ENCODE measurements around the gene HIRA.
"Not testable (repeated sequence)": the region's sequence is repeated elsewhere in the genome, so short reads cannot be mapped to it uniquely, and the experiment has no call there.

HIRA gene

GRCh38 chr22:19341500-19341899 lies 90.0 kb downstream of the HIRA start:
- H2AFZ ChIP-seq (ENCODE audit: low read depth, low read length) = no peak overlapping the region
- no peaks in the 10 kb centered on the region for H3K27me3 ChIP-seq (ENCODE audit: insufficient read depth, low read length)
- H3K4me1 ChIP-seq (ENCODE audit: insufficient read depth, low read length) = no peaks in the 10 kb centered on the region
- no peak overlapping the region for H3K4me3 ChIP-seq (ENCODE audit: low read length)
- H3K36me3 ChIP-seq (ENCODE audit: insufficient read depth, low read length) = peaks cover 48% of the 10 kb centered on the region
- H3K9me3 ChIP-seq (ENCODE audit: low read length) = peaks cover 28% of the 10 kb centered on the region

GRCh38 chr22:19337137-19337536 lies 94.4 kb downstream of the HIRA start:
- no peak overlapping the region for H3K4me3 ChIP-seq (ENCODE audit: low read length)
- peaks cover 33% of the 10 kb centered on the region for H3K9me3 ChIP-seq (ENCODE audit: low read length)
- H3K36me3 ChIP-seq (ENCODE audit: insufficient read depth, low read length) = peaks cover 43% of the 10 kb centered on the region
- no peak overlapping the region for H2AFZ ChIP-seq (ENCODE audit: low read depth, low read length)
- no peaks in the 10 kb centered on the region for H3K4me1 ChIP-seq (ENCODE audit: insufficient read depth, low read length)
- H3K27me3 ChIP-seq (ENCODE audit: insufficient read depth, low read length) = no peaks in the 10 kb centered on the region

- Histone ChIP-seq H3K36me3 (ENCODE audit: insufficient read depth, low read length) (peaks cover 46% of the 10 kb centered on the region), H3K9me3 (ENCODE audit: low read length) (peaks cover 35% of the 10 kb centered on the region), H2AFZ (ENCODE audit: low read depth, low read length) (no peak overlapping the region), H3K4me1 (ENCODE audit: insufficient read depth, low read length) (no peaks in the 10 kb centered on the region), H3K4me3 (ENCODE audit: low read length) (no peak overlapping the region), H3K27me3 (ENCODE audit: insufficient read depth, low read length) (no peaks in the 10 kb centered on the region)
These were observed 95.1 kb downstream of the HIRA start for GRCh38 chr22:19336133-19337075.

GRCh38 chr22:19331975-19332374 lies 99.6 kb downstream of the HIRA start:
- Histone ChIP-seq H3K36me3 (ENCODE audit: insufficient read depth, low read length) (peaks cover 59% of the 10 kb centered on the region), H3K27me3 (ENCODE audit: insufficient read depth, low read length) (no peaks in the 10 kb centered on the region), H3K4me3 (ENCODE audit: low read length) (no peak overlapping the region)

GRCh38 chr22:19331474-19331873 lies 100.1 kb downstream of the HIRA start:
- H3K4me1 ChIP-seq (ENCODE audit: insufficient read depth, low read length) = no peaks in the 10 kb centered on the region
- H3K36me3 ChIP-seq (ENCODE audit: insufficient read depth, low read length) = peaks cover 56% of the 10 kb centered on the region
- no peak overlapping the region for H3K4me3 ChIP-seq (ENCODE audit: low read length)
- H3K9me3 ChIP-seq (ENCODE audit: low read length) = peaks cover 40% of the 10 kb centered on the region
- H2AFZ ChIP-seq (ENCODE audit: low read depth, low read length) = no peak overlapping the region
- H3K27me3 ChIP-seq (ENCODE audit: insufficient read depth, low read length) = no peaks in the 10 kb centered on the region

More at GRCh38 chr22:19331975-19332374, 99.6 kb downstream of the HIRA start:
- Histone ChIP-seq H3K4me1 (ENCODE audit: insufficient read depth, low read length) (no peaks in the 10 kb centered on the region), H2AFZ (ENCODE audit: low read depth, low read length) (no peak overlapping the region), H3K9me3 (ENCODE audit: low read length) (peaks cover 43% of the 10 kb centered on the region)

- H3K4me1 ChIP-seq (ENCODE audit: insufficient read depth, low read length) = no peaks in the 10 kb centered on the region
- H3K27me3 ChIP-seq (ENCODE audit: insufficient read depth, low read length) = no peaks in the 10 kb centered on the region
- peaks cover 51% of the 10 kb centered on the region for H3K36me3 ChIP-seq (ENCODE audit: insufficient read depth, low read length)
- no peak overlapping the region for H3K4me3 ChIP-seq (ENCODE audit: low read length)
- H2AFZ ChIP-seq (ENCODE audit: low read depth, low read length) = no peak overlapping the region
- peaks cover 35% of the 10 kb centered on the region for H3K9me3 ChIP-seq (ENCODE audit: low read length)
These were observed 100.6 kb downstream of the HIRA start for GRCh38 chr22:19330865-19331418.

GRCh38 chr22:19330205-19330604 lies 101.3 kb downstream of the HIRA start:
- H3K4me1 ChIP-seq (ENCODE audit: insufficient read depth, low read length); H3K4me3 ChIP-seq (ENCODE audit: low read length); H2AFZ ChIP-seq (ENCODE audit: low read depth, low read length); H3K27me3 ChIP-seq (ENCODE audit: insufficient read depth, low read length): not testable (repeated sequence)
- H3K9me3 ChIP-seq (ENCODE audit: low read length) = peaks cover 35% of the 10 kb centered on the region
- peaks cover 46% of the 10 kb centered on the region for H3K36me3 ChIP-seq (ENCODE audit: insufficient read depth, low read length)

GRCh38 chr22:19329454-19329853 lies 102.1 kb downstream of the HIRA start:
- Histone ChIP-seq H3K36me3 (ENCODE audit: insufficient read depth, low read length) (peaks cover 40% of the 10 kb centered on the region), H3K4me3 (ENCODE audit: low read length) (no peak overlapping the region)

GRCh38 chr22:19325296-19325948 lies 106.1 kb downstream of the HIRA start:
- peaks cover 18% of the 10 kb centered on the region for H3K36me3 ChIP-seq (ENCODE audit: insufficient read depth, low read length)
- no peaks in the 10 kb centered on the region for H3K27me3 ChIP-seq (ENCODE audit: insufficient read depth, low read length)
- no peak overlapping the region for H2AFZ ChIP-seq (ENCODE audit: low read depth, low read length)
- peaks cover 16% of the 10 kb centered on the region for H3K9me3 ChIP-seq (ENCODE audit: low read length)
- H3K4me1 ChIP-seq (ENCODE audit: insufficient read depth, low read length) = no peaks in the 10 kb centered on the region
- H3K4me3 ChIP-seq (ENCODE audit: low read length) = no peak overlapping the region

More at GRCh38 chr22:19329454-19329853, 102.1 kb downstream of the HIRA start:
- peaks cover 30% of the 10 kb centered on the region for H3K9me3 ChIP-seq (ENCODE audit: low read length)
- no peaks in the 10 kb centered on the region for H3K27me3 ChIP-seq (ENCODE audit: insufficient read depth, low read length)
- H3K4me1 ChIP-seq (ENCODE audit: insufficient read depth, low read length) = no peaks in the 10 kb centered on the region
- H2AFZ ChIP-seq (ENCODE audit: low read depth, low read length) = no peak overlapping the region

GRCh38 chr22:19323420-19323819 lies 108.1 kb downstream of the HIRA start:
- not testable (repeated sequence) for H2AFZ ChIP-seq (ENCODE audit: low read depth, low read length); H3K36me3 ChIP-seq (ENCODE audit: insufficient read depth, low read length); H3K9me3 ChIP-seq (ENCODE audit: low read length); H3K4me3 ChIP-seq (ENCODE audit: low read length); H3K27me3 ChIP-seq (ENCODE audit: insufficient read depth, low read length); H3K4me1 ChIP-seq (ENCODE audit: insufficient read depth, low read length)

GRCh38 chr22:19321757-19322156 lies 109.8 kb downstream of the HIRA start:
- Histone ChIP-seq H2AFZ (ENCODE audit: low read depth, low read length) (no peak overlapping the region), H3K4me1 (ENCODE audit: insufficient read depth, low read length) (no peaks in the 10 kb centered on the region), H3K27me3 (ENCODE audit: insufficient read depth, low read length) (no peaks in the 10 kb centered on the region), H3K4me3 (ENCODE audit: low read length) (no peak overlapping the region), H3K36me3 (ENCODE audit: insufficient read depth, low read length) (no peaks in the 10 kb centered on the region), H3K9me3 (ENCODE audit: low read length) (no peaks in the 10 kb centered on the region)

- H3K27me3 ChIP-seq (ENCODE audit: insufficient read depth, low read length); H3K4me1 ChIP-seq (ENCODE audit: insufficient read depth, low read length); H3K9me3 ChIP-seq (ENCODE audit: low read length); H2AFZ ChIP-seq (ENCODE audit: low read depth, low read length); H3K4me3 ChIP-seq (ENCODE audit: low read length); H3K36me3 ChIP-seq (ENCODE audit: insufficient read depth, low read length): not testable (repeated sequence)
These were observed 111.4 kb downstream of the HIRA start for GRCh38 chr22:19320136-19320535.

GRCh38 chr22:19319281-19319680 lies 112.3 kb downstream of the HIRA start:
- no peak overlapping the region for H2AFZ ChIP-seq (ENCODE audit: low read depth, low read length)
- no peaks in the 10 kb centered on the region for H3K36me3 ChIP-seq (ENCODE audit: insufficient read depth, low read length)
- H3K27me3 ChIP-seq (ENCODE audit: insufficient read depth, low read length) = no peaks in the 10 kb centered on the region
- no peak overlapping the region for H3K4me3 ChIP-seq (ENCODE audit: low read length)
- H3K9me3 ChIP-seq (ENCODE audit: low read length) = peaks cover 2% of the 10 kb centered on the region
- no peaks in the 10 kb centered on the region for H3K4me1 ChIP-seq (ENCODE audit: insufficient read depth, low read length)
